HG03460 (cell line): Measurements from ENCODE around the gene ICAM4.
A peak's percentile ranks its signal among the peaks of the same experiment; 100 is the strongest.
"Not testable (repeated sequence)": the region's sequence is repeated elsewhere in the genome, so short reads cannot be mapped to it uniquely, and the experiment has no call there.

ENCODE experiments used
- ATAC-seq: cut with Tn5 transposase; IDR thresholded peaks from one replicate; pipeline ENCODE4 v1.9.1; 2021; ENCODE audit not compliant: unreplicated experiment

Gene ICAM4, protein sequence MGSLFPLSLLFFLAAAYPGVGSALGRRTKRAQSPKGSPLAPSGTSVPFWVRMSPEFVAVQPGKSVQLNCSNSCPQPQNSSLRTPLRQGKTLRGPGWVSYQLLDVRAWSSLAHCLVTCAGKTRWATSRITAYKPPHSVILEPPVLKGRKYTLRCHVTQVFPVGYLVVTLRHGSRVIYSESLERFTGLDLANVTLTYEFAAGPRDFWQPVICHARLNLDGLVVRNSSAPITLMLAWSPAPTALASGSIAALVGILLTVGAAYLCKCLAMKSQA

DNA sequence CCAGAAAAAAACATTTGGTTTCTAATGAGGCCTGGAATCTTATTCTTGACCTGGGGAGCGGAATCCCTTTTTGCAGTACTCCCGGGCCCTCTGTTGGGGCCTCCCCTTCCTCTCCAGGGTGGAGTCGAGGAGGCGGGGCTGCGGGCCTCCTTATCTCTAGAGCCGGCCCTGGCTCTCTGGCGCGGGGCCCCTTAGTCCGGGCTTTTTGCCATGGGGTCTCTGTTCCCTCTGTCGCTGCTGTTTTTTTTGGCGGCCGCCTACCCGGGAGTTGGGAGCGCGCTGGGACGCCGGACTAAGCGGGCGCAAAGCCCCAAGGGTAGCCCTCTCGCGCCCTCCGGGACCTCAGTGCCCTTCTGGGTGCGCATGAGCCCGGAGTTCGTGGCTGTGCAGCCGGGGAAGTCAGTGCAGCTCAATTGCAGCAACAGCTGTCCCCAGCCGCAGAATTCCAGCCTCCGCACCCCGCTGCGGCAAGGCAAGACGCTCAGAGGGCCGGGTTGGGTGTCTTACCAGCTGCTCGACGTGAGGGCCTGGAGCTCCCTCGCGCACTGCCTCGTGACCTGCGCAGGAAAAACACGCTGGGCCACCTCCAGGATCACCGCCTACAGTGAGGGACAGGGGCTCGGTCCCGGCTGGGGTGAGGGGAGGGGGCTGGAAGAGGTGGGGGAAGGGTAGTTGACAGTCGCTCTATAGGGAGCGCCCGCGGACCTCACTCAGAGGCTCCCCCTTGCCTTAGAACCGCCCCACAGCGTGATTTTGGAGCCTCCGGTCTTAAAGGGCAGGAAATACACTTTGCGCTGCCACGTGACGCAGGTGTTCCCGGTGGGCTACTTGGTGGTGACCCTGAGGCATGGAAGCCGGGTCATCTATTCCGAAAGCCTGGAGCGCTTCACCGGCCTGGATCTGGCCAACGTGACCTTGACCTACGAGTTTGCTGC lies at the start of gene ICAM4:
ICAM4 (plus strand) TSS at position 153 of the 935 bp plus-strand sequence; CDS start at position 211, 58 bp downstream.
- no peak for ATAC-seq

DNA sequence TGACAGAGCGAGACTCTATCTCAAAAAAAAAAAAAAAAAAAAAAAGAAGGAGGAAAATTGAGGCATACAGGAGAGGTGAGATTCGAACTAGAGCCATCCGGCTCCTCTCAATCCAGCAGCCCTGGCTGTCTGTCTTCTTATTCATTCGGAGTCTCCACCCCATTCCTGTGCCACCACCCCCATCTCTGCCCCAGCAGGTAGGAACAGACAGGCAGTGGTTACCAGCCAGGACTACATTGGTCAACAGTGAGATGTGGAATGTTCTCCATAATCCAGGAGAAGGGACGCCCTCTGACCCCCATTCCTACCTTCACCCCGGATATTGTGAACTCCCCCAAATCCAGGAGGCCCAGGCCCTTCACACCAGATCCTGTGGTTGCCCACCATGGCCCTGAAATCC lies 49.1 kb upstream of the ICAM4 start:
- no peak for ATAC-seq

DNA sequence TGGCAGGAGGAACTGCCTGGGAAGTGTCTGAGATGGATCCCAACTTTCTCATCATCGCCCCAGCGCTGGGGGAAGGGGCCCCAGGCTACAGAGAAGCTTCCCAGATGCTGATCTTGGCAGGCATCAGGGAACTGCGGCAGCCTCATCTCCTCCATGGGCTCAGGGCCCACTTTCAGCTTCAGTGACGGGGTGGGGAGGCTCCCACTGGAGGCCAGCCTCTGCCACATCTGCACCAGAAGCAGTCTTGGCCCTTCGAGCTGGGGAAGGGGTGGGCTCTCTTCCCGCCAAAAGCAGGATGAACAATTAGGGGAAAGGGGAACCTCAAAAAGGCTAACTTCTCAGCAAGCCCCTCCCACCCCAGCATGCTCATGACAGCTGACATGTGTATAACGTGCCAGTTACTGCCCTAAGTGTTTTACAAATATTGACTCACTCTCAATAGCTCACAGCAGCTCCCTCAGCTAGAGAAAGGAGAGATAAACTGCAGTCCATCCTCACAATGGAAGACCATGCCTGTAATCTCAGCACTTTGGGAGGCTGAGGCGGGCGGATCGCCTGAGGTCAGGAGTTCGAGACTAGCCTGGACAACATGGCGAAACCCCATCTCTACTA lies 48.5 kb upstream of the ICAM4 start:
- no peak for ATAC-seq

DNA sequence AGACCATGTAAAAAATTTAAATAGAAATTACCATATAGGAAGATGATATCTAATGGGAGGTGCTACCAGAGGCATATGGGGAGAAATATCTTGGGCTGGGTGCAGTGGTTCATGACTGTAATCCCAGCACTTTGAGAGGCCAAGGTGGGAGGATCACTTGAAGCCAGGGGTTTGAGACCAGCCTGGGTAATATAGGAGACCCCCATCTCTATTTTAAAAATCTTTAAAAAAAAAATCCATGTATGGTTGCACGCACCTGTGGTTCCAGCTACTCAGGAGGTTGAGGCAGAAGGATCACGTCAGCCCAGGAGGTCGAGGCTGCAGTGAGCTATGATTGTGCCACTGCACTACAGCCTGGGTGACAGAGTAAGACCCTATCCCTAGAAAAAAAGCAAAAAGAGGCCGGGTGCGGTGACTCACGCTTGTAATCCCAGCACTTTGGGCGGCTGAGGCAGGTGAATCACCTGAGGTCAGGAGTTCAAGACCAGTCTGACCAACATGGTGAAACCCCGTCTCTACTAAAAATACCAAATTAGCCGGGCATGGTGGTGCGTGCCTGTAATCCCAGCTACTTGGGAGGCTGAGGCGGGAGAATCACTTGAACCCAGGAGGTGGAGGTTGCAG lies 44.8 kb upstream of the ICAM4 start:
- ATAC-seq, result not testable (repeated sequence)

DNA sequence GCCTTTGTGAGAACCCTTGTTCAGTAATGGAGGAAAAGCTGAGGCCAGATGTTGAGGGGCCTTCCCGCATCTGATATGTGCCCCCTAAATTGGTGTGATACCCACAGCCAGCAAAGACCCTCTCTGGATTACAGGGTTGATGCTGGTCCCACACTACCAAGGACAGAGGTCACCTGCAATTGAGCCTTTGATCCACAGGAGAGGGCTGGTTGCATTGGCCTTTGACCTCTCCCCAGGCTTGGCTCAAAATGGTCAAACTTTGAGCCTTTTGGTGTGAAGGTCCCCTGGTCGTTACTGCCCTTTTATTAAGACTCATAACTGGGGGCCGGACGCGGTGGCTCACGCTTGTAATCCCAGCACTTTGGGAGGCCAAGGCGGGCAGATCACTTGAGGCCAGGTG lies 43.1 kb upstream of the ICAM4 start:
- ATAC-seq, result no peak

DNA sequence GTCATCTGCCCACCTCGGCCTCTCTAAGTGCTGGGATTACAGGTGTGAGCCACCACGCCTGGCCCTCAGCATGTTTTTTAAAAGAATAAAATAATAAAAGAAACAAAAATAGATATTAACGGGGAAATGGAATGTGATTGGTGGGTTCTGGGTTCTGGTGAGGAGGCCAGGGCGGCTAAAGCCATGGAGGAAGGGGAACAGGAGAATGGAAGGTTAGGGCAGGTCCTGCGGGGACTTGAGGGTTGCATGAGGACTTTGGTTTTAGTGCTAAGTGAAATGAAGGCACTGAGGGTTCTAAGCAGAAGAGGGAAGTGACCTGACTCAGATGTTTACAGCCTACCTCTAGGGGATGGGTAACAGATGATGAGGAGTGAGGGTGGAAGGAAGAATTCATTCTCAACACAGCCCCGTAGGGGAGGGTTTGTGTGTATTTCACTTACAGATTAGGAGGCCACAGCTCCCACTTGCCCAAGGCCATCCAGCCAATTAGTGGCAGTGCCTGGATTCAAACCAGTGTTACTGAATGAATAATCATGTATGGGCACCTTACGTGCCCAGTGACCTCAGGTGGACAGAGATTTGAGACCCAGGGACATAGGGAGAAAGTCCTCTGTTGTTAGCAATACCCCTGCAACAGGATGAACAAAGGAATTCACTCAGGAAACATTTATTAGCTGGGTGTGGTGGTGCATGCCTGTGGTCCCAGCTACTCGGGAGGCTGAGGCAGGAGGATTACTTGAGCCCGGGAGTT lies 41.4 kb upstream of the ICAM4 start:
- ATAC-seq, result no peak

DNA sequence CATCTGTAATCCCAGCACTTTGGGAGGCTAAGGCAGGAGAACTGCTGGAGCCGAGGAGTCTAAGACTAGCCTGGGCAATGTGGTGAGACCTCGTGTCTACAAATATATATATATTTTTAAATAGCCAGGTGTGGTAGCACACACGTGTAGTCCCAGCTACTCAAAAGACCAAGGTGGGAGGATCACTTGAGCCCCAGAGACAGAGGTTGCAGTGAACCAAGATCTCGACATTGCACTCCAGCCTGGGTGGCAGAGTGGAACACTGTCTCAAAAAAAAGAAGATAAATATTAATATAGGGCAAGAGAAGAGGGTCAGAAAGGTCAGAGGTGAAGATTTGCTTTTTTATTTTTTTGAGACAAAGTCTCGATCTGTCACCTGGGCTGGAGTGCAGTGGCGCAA lies 40.2 kb upstream of the ICAM4 start:
- ATAC-seq, result no peak

DNA sequence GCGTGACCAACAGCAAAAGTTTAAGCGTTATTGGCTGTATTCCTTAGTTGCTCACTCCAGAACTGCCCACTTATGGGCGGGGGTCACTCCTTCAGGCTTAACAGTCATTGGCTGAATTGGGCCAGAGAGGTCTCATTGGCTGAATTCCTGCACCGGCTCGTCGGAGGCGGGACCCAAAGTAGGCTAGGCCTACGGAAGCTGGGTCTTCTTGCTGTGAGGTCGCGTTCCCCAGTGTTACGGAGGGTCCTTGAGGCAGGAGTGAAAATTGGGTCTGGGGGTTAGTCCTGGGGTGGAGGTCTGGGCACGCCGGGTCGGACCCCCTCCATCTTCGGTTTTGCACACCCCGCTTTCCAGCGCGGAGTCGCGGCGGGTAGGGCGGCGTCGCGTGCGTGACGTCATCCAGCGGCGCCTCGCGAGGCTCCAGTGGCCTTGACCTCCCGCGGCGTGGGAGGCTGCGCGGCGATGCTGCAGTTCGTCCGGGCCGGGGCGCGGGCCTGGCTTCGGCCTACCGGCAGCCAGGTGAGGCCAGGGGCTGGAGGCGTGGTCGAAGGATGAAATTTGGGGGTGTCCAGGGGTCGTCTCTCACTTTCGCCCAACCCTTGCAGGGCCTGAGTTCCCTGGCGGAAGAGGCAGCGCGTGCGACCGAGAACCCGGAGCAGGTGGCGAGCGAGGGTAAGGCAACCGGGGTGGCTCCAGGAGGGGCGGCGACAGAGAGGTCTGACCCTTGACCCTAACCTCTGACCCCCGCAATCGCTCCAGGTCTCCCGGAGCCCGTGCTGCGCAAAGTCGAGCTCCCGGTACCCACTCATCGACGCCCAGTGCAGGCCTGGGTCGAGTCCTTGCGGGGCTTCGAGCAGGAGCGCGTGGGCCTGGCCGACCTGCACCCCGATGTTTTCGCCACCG lies 34.7 kb upstream of the ICAM4 start, which contains the start of gene MRPL4:
MRPL4 (plus strand) TSS at position 423 of the 903 bp plus-strand sequence; CDS start at position 463, 40 bp downstream.
- ATAC-seq, result peak; percentile 92

DNA sequence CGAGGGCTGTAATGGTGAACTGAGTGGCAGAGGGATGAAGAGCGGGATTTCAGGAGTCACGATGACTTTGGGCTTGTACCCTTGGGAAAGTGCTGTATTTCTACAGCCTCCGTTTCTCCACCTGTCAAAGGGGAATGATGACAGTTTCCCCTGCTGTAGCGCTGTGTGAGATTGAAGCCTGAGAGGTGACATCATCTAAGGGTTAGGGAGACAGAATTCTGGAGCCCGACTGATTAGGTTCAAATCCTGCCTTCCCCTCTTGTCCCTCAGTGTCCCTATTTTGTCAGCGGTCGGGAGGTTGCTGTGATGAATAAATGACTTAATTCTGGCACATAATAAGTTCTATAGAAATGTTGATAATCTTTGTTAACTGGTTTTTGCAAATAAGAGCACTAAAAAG lies 34.0 kb upstream of the ICAM4 start:
- no peak for ATAC-seq

DNA sequence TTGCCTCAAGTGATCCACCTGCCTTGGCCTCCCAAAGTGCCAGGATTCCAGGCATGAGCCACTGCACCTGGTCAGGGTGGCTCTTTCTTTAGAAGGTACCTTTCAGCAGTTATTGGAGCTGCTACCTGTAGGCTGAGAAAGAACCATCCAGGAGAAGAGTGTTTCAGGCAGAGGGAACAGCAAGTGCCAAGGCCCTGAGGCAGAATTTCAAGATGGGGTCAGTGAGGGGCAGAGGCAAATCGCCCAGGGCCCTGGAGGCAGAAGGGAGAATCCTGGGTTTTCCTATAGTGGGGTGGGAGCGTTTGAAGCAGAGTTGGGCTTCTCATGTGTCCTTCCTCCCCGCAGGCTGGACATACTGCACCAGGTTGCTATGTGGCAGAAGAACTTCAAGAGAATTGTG lies 32.5 kb upstream of the ICAM4 start:
- no peak for ATAC-seq

DNA sequence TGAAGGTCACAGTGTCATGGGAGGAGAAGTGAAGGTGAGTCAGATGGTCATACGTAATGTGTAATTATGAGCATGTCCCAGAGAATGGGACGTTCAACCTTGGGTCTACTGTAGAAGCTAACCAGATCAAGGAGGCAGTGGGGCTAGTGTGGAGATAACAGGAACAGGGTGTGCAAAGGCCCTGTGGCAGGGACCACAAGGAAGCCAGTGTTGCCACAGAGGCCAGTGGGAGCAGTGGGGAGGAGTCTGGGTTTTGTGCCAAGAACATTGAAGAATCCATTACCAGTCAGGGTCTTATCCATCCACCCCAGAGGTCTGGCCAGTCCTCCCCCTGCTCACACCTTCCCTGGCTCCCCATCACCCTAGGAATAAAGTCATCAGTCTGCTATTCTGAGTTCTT lies 31.4 kb upstream of the ICAM4 start:
- ATAC-seq, result no peak

DNA sequence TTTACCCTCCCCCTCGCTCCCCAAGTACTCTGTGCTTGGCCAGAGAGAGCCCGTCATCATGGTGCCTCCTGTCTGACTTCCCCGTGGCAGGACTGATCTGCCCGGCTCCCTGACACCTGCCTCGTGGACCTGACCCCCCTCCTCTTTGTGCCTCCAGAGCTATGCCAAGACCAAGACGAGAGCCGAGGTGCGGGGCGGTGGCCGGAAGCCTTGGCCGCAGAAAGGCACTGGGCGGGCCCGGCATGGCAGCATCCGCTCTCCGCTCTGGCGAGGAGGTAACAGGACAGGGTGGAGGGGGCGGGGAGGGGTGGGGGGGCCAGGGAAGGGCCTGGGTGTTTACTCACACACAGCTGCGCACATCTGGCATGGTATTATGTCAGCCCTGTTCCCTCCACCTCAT lies 30.2 kb upstream of the ICAM4 start:
- no peak for ATAC-seq

DNA sequence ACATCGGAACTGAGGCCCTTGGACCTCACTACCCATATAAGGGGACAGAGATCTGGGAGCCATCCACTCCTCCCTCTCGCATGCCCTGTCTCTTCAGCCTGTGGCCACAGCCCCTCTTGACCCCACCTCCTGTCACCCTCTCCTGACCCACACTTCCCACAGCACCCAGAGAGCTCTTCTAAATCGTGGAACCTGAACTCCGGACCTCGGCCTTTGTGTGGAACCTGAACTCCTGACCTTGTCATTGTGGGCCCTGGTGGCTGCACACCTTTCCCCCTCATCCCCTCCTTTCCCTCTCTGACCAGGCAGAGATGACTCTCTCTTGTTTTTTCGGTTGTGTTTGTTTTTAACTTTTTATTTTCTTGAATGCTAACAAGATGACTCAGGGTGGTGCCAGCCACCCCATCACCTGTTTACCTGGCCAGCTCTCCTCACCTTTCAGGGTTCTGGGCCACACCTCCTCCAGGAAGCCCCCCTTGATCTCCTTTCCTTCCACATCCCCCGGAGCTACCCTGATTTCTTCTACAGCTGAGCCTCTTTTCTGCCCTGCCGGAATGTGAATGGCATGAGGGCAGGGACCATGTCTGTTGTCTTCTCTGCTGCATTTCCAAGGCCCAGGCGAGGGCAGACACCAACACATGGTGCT lies 29.7 kb upstream of the ICAM4 start:
- ATAC-seq, result no peak

DNA sequence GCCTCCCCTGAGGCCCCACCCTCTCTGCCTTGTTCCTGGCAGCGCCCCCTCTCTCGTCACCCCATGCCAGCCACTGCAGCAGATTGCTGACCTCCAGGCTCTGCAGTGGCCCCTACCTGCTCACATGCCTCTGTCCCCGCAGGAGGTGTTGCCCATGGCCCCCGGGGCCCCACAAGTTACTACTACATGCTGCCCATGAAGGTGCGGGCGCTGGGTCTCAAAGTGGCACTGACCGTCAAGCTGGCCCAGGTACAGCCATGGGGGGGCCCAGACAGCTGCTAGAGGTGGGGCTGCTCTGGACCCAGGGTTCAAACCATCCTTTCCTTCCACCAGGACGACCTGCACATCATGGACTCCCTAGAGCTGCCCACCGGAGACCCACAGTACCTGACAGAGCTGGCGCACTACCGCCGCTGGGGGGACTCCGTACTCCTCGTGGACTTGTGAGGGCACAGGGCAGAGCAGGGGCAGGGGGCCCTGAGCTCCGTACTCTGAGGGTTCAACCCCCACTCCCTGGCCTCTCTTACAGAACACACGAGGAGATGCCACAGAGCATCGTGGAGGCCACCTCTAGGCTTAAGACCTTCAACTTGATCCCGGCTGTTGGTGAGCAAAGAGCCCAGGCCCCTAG lies 28.6 kb upstream of the ICAM4 start:
- no peak for ATAC-seq

DNA sequence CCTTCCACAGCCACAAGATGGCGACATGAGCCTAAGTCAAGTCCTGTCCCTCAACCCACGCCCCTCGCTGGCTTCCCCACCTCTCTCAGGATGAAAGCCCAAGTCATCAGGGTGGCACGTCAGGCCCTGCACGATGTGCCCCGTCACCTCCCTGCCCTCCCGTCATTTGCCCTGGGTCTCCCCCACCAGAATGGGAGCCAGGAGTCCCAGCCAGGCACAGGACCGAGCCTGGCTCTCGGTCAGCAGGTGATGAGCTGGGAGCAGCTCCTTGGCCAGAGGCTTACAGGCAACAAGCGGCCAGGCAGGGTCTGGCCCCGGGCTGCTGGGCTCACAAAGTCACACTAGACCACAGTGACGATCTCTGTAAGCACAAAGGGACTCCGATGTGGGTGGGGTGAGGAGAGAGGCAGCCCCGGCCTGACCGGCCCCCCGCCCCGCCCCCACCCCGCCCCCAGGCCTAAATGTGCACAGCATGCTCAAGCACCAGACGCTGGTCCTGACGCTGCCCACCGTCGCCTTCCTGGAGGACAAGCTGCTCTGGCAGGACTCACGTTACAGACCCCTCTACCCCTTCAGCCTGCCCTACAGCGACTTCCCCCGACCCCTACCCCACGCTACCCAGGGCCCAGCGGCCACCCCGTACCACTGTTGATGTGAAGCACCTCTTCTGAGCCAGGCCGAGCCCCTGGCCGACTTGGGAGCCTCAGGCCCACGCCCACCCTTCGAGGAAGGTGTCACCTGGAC lies 27.4 kb upstream of the ICAM4 start:
- ATAC-seq, result no peak

DNA sequence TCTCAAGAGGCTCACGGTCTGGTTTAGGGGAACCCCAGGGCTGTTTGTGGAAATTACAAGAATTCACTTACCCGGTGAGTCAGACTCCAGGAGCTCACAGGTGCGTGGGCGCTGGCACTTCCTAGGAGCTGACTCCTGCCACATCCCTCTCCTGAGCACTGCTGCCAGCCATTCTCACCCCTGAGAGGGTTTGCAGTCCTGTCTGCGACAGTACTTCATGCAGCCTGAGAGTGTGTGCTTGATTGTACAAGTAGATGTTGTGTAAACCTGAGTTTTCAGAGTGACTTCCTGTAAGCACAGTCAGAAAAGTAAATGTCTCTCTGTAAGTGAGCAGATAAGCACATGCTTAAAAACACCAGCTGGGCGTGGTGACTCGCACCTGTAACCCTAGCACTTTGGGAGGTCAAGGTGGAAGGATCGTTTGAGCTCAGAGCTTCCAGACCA lies 26.6 kb upstream of the ICAM4 start:
- no peak for ATAC-seq

DNA sequence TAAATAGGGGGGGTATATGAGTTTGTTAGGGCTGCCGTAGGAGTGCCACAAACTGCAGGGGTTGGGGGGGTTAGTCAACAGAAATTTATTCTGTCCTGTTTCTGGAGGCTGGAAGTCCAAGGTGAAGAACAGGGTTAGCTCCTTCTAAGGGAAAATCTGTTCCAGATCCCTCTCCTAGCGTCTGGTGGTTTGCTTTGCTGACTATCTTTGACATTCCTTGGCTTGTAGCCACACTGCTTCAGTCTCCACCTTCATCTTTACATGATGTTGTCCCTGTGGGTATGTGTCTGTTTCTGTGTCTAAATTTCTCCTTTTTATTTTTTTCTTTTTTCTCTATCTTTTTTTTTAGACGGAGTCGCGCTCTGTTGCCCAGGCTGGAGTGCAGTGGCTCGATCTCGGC lies 24.0 kb upstream of the ICAM4 start:
- ATAC-seq, result no peak

DNA sequence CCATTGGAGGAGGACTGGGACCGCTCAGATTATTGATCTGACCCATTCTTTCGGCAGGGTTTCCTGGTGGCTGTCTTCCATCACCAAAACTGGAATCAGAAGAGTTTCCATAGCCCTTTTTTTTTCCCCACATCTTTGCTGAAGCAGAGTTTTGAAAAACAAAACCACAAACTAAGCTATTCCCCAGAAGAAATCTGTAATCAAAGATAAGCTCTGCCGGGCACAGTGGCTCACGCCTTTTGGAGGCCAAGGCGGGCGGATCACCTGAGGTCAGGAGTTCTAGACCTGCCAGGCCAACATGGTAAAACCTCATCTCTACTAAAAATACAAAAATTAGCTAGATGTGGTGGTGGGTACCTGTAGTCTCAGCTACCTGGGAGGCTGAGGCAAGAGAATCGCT lies 20.0 kb upstream of the ICAM4 start:
- no peak for ATAC-seq
